ENCODE data around the gene TRIM25. TPM values are rescaled to one million over a fixed set of nuclear protein-coding genes. Genes with fewer than 3 reads are reported as not detected.

TRIM25 gene
- total RNA-seq, 1 donor from 2014 or later: 70.0 TPM

DNA sequence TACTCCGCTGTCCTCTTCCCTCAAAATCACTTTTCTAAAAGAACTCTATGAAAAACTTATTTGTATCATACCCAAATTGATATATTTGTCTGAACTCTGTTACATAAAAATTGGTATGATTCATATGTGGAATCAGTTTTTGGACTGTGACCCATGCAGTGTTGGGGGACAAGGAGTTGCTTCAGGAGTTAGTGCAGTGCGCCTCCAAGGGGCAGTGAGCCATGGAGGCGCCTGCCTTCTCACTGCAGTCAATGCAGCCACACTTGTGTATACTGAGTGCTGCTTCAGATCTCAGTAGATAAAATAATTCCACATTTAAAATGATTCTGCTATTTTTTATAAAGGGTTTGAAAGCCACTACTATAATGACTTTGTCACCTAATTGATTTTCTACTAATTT is 47.4 kb downstream of the TRIM25 start:
- Histone ChIP-seq H3K4me3 (no peak overlapping the region), H3K36me3 (peaks cover 0 to 21% of the 10 kb centered on the region in 2 donors), H3K27ac (no peak overlapping the region), H3K4me1 (no peaks in the 10 kb centered on the region), H3K27me3 (no peaks in the 10 kb centered on the region), H3K9me3 (no peaks in the 10 kb centered on the region)
- DNase-seq (ENCODE audit: extremely low spot score in 2 of 2): no peak
- TF ChIP-seq, protein P1, sequence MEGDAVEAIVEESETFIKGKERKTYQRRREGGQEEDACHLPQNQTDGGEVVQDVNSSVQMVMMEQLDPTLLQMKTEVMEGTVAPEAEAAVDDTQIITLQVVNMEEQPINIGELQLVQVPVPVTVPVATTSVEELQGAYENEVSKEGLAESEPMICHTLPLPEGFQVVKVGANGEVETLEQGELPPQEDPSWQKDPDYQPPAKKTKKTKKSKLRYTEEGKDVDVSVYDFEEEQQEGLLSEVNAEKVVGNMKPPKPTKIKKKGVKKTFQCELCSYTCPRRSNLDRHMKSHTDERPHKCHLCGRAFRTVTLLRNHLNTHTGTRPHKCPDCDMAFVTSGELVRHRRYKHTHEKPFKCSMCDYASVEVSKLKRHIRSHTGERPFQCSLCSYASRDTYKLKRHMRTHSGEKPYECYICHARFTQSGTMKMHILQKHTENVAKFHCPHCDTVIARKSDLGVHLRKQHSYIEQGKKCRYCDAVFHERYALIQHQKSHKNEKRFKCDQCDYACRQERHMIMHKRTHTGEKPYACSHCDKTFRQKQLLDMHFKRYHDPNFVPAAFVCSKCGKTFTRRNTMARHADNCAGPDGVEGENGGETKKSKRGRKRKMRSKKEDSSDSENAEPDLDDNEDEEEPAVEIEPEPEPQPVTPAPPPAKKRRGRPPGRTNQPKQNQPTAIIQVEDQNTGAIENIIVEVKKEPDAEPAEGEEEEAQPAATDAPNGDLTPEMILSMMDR (IDR thresholded peaks at IDR 0.05): no peak
- TF ChIP-seq POLR2AphosphoS5 (IDR thresholded peaks at IDR 0.05; ENCODE audit: insufficient read depth in 1 of 2, low read depth in 1 of 2) (no peak), POLR2A (IDR thresholded peaks at IDR 0.05) (no peak)
- intact Hi-C loops (cut with DNase I): no loop called here

DNA sequence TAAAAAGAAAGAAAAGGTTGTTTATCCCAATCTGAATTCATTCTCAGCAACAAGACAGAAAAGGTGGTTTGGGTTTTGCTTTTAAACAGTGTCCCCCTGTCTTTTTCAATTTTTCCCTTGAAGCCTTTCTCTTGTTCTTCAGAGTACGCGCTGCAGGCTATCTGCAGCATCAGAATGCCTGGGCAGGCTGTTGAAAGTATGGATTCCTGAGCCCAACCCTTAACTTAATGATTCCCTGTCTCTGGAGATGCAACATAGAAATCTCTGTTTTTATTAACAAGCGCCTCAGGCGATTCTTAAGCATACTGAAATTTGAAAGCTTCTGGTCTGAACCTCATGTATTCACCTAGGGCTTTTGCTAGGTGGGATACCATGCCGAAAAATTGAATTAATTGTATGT is 47.8 kb downstream of the TRIM25 start:
- no peaks in the 10 kb centered on the region for H3K27me3 ChIP-seq
- TF ChIP-seq POLR2A (IDR thresholded peaks at IDR 0.05) (no peak), POLR2AphosphoS5 (IDR thresholded peaks at IDR 0.05; ENCODE audit: insufficient read depth in 1 of 2, low read depth in 1 of 2) (no peak)
- TF ChIP-seq, protein P1 (IDR thresholded peaks at IDR 0.05): no peak
- DNase-seq (ENCODE audit: extremely low spot score in 2 of 2): no peak
- H3K9me3 ChIP-seq: no peaks in the 10 kb centered on the region
- H3K4me3 ChIP-seq: no peak overlapping the region
- H3K36me3 ChIP-seq: peaks cover 0 to 25% of the 10 kb centered on the region in 2 donors
- H3K4me1 ChIP-seq: no peaks in the 10 kb centered on the region
- intact Hi-C loops (cut with DNase I): no loop called here
- no peak overlapping the region for H3K27ac ChIP-seq

DNA sequence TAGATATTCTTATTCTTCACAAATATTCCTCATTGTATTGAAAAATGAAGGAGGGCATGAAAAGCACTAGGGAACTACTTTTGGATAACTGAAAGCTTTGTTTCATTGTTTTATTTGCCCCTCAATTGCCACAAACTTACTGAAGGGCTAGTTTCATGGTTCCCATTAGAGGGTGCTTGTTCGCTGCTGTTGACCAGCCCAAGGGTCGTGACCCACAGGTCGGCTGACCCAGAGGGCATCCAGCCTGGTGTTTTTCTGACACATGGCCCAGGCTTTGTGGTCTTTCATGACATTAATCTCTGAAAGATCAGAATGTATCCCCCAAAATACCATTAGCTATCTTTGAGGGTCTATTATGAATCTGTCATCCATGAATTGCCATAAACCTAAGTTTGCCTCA is 49.9 kb downstream of the TRIM25 start:
- H3K27me3 ChIP-seq: no peaks in the 10 kb centered on the region
- H3K36me3 ChIP-seq: peaks cover 0 to 38% of the 10 kb centered on the region in 2 donors
- H3K27ac ChIP-seq: no peak overlapping the region
- intact Hi-C loops (cut with DNase I): no loop called here
- no peak for DNase-seq (ENCODE audit: extremely low spot score in 2 of 2)
- H3K4me1 ChIP-seq: no peaks in the 10 kb centered on the region
- H3K4me3 ChIP-seq: no peak overlapping the region
- H3K9me3 ChIP-seq: no peaks in the 10 kb centered on the region
- TF ChIP-seq, protein P1 (IDR thresholded peaks at IDR 0.05): no peak
- TF ChIP-seq POLR2A (IDR thresholded peaks at IDR 0.05) (no peak), POLR2AphosphoS5 (IDR thresholded peaks at IDR 0.05; ENCODE audit: insufficient read depth in 1 of 2, low read depth in 1 of 2) (no peak)

DNA sequence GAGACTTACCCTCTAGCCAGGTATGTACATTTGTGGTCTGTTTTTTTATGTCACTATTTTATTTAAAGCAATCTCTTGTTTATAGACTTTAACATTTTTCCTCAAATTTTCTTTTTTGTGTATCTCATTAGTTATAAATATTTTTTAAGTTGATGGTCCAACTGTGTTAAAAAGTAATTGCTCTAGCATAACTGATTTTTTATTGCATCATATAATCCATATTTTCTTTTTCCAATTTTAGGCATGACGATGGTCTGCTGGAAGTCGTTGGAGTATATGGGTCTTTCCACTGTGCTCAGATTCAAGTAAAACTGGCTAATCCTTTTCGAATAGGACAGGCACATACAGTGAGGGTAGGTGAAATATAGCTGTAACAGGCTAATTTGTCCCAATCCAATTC is 52.0 kb downstream of the TRIM25 start:
- intact Hi-C loops (cut with DNase I): no loop called here
- H3K36me3 ChIP-seq: peaks cover 0 to 38% of the 10 kb centered on the region in 2 donors
- DNase-seq (ENCODE audit: extremely low spot score in 2 of 2): no peak

DNA sequence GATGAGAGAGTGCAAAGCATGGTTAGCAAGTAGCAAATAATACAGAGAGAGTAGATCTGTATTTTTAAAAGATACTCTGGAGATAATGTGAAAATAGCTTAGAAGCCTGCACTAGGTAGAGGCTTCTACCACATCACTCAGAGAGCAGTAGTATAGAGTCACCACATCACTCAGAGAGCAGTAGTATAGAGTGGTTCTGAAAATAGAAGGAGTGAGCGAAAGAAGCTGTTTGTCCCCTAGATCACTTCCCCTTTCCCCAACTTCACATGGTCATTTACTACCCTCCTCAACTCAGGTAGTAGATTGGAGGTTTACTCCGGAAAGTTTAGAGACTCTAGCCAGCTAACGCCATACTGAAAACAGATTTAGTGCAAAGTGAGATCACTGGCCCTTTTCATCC is 62.8 kb downstream of the TRIM25 start:
- peaks cover 0 to 25% of the 10 kb centered on the region in 2 donors for H3K36me3 ChIP-seq
- no peak overlapping the region for H3K4me3 ChIP-seq
- DNase-seq (ENCODE audit: extremely low spot score in 2 of 2): no peak
- no peak overlapping the region for H3K27ac ChIP-seq
- TF ChIP-seq, protein P1 (IDR thresholded peaks at IDR 0.05): no peak
- TF ChIP-seq POLR2AphosphoS5 (IDR thresholded peaks at IDR 0.05; ENCODE audit: insufficient read depth in 1 of 2, low read depth in 1 of 2) (no peak), POLR2A (IDR thresholded peaks at IDR 0.05) (no peak)
- intact Hi-C loops (cut with DNase I): no loop called here
- H3K4me1 ChIP-seq: no peaks in the 10 kb centered on the region
- no peaks in the 10 kb centered on the region for H3K9me3 ChIP-seq
- H3K27me3 ChIP-seq: no peaks in the 10 kb centered on the region

More for the DNA sequence above, 52.0 kb downstream of the TRIM25 start:
- H3K27ac ChIP-seq: no peak overlapping the region
- no peaks in the 10 kb centered on the region for H3K4me1 ChIP-seq
- no peaks in the 10 kb centered on the region for H3K9me3 ChIP-seq
- no peak overlapping the region for H3K4me3 ChIP-seq
- TF ChIP-seq POLR2AphosphoS5 (IDR thresholded peaks at IDR 0.05; ENCODE audit: insufficient read depth in 1 of 2, low read depth in 1 of 2) (no peak), POLR2A (IDR thresholded peaks at IDR 0.05) (no peak)
- TF ChIP-seq, protein P1 (IDR thresholded peaks at IDR 0.05): no peak
- no peaks in the 10 kb centered on the region for H3K27me3 ChIP-seq

Measured in vagina (tissue), 2 donors.